GM10266 (cell line): ENCODE measurements around the gene SHROOM4.

Source experiments
- DNase-seq: peaks from one replicate; pipeline ENCODE4 v3.0.0; 2012; ENCODE audit errors: extremely low spot score
- CTCF ChIP-seq: IDR thresholded peaks from 2 replicates; pipeline ENCODE4 v1.5.1; 2012; ENCODE audit warnings: mild to moderate bottlenecking, low read depth; ENCODE audit not compliant: control insufficient read depth, insufficient read depth; ENCODE audit errors: missing control alignments

The SHROOM4 gene

GRCh38 chrX:50765986-50766385 is 48.0 kb downstream of the SHROOM4 start:
- TF ChIP-seq CTCF: no peak
- DNase-seq: no peak

GRCh38 chrX:50762578-50762977 is 51.4 kb downstream of the SHROOM4 start:
- TF ChIP-seq CTCF: no peak
- no peak for DNase-seq

- DNase-seq: no peak
- TF ChIP-seq CTCF: no peak
Measured at GRCh38 chrX:50756276-50756675, 57.7 kb downstream of the SHROOM4 start.

- no peak for DNase-seq
- no peak for TF ChIP-seq CTCF
Measured at GRCh38 chrX:50751091-50751490, 62.9 kb downstream of the SHROOM4 start.

GRCh38 chrX:50747471-50747900 is 66.5 kb downstream of the SHROOM4 start:
- peak; percentile 6 for DNase-seq
- TF ChIP-seq CTCF: peak; percentile 52

- no peak for DNase-seq
Measured at GRCh38 chrX:50736656-50737055, 77.3 kb downstream of the SHROOM4 start.

GRCh38 chrX:50726296-50726695 is 87.7 kb downstream of the SHROOM4 start:
- TF ChIP-seq CTCF: no peak
- DNase-seq: no peak

More at GRCh38 chrX:50736656-50737055, 77.3 kb downstream of the SHROOM4 start:
- TF ChIP-seq CTCF: no peak
